Measurements from ENCODE around the gene NSDHL.
"Not testable (repeated sequence)": the region's sequence is repeated elsewhere in the genome, so short reads cannot be mapped to it uniquely, and the experiment has no call there.

The NSDHL gene

GRCh38 chrX:152895724-152896420 lies 65.0 kb downstream of the NSDHL start:
- DNase-seq = no peak

- no peak for DNase-seq
Measured at GRCh38 chrX:152896450-152896849, 65.6 kb downstream of the NSDHL start.

GRCh38 chrX:152897222-152898131 lies 66.6 kb downstream of the NSDHL start, which contains the start of gene ZNF185:
Gene ZNF185, plus strand, starts transcription at chrX:152898067. Its CDS starts 16,423 bp downstream, at chrX:152914490.
- no peak for DNase-seq

- no peak for DNase-seq
Measured at GRCh38 chrX:152898442-152898841, 67.6 kb downstream of the NSDHL start.

- DNase-seq = no peak
Measured at GRCh38 chrX:152899111-152899873, 68.4 kb downstream of the NSDHL start.

GRCh38 chrX:152899874-152900719 lies 69.2 kb downstream of the NSDHL start:
- no peak for DNase-seq

GRCh38 chrX:152900937-152901445 lies 70.1 kb downstream of the NSDHL start:
- no peak for DNase-seq

- DNase-seq = no peak
Measured at GRCh38 chrX:152901816-152902501, 71.1 kb downstream of the NSDHL start.

GRCh38 chrX:152902502-152902820 lies 71.6 kb downstream of the NSDHL start:
- no peak for DNase-seq

- no peak for DNase-seq
Measured at GRCh38 chrX:152903589-152903988, 72.7 kb downstream of the NSDHL start.

GRCh38 chrX:152904151-152905080 lies 73.6 kb downstream of the NSDHL start:
- DNase-seq = peak; percentile 69 to 71

- DNase-seq = no peak
Measured at GRCh38 chrX:152905081-152905420, 74.2 kb downstream of the NSDHL start.

GRCh38 chrX:152907084-152907651 lies 76.3 kb downstream of the NSDHL start:
- no peak for DNase-seq

GRCh38 chrX:152908486-152908885 lies 77.6 kb downstream of the NSDHL start:
- DNase-seq = no peak

- not testable (repeated sequence) for DNase-seq
Measured at GRCh38 chrX:152910018-152910417, 79.2 kb downstream of the NSDHL start.

- DNase-seq = no peak
Measured at GRCh38 chrX:152912106-152912505, 81.2 kb downstream of the NSDHL start.

- no peak for DNase-seq
Measured at GRCh38 chrX:152912641-152913040, 81.8 kb downstream of the NSDHL start.

GRCh38 chrX:152913346-152913745 lies 82.5 kb downstream of the NSDHL start:
- no peak for DNase-seq

GRCh38 chrX:152913910-152914309 lies 83.0 kb downstream of the NSDHL start:
- DNase-seq = no peak
